ENCODE data around the gene C9orf85.

The C9orf85 gene

GRCh38 chr9:71980266-71981190, 69.1 kb downstream of the C9orf85 start:
- no peak for DNase-seq (ENCODE audit: low read depth in 2 of 2)
- H3K4me3 ChIP-seq (replicated peaks in 1 of 2; ENCODE audit: low read depth in 2 of 2, low read length in 2 of 2) = no peak overlapping the region
- TF ChIP-seq CTCF (IDR thresholded peaks at IDR 0.05; ENCODE audit: low read depth, low read length) = no peak

DNA sequence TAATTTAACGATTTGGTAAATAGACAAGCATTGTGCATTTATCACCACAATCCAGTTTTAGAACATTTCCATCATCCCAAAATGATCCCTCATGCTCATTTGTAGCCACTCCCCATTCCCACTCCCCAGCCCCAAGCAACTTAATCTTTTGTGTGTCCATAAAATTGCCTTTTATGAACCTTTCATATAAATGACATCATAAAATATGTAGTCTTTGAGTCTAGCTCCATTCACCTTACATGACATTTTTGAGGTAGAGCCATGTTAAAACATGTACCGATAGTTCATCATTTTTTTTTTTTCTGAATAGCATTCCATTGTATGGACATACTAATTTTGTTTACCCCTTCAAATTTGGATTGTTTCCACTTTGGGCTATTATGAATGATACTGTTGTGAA, 70.5 kb downstream of the C9orf85 start:
- H3K4me3 ChIP-seq (replicated peaks in 1 of 2; ENCODE audit: low read depth in 2 of 2, low read length in 2 of 2) = no peak overlapping the region
- no peak for TF ChIP-seq CTCF (IDR thresholded peaks at IDR 0.05; ENCODE audit: low read depth, low read length)
- DNase-seq (ENCODE audit: low read depth in 2 of 2) = no peak

DNA sequence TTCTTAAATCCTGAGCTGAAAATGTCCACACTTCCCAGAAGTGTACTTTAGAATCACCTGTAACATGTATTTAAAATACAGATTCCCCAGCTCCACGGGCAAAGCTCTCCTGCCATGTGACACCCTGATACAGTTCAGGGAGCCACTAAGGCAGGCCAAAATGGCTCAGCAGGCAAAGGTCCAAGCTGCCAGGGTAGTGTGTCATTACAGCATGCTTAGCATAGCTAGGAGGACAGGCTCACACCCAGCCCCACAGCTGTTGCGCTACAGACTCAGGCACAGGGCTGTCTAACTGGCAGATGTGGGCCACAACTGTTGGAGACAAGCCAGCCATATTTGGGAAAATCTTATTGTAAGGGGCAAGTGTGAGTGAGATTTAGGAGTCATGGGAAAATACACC, 73.0 kb downstream of the C9orf85 start:
- H3K4me3 ChIP-seq (replicated peaks in 1 of 2; ENCODE audit: low read depth in 2 of 2, low read length in 2 of 2) = no peak overlapping the region
- no peak for TF ChIP-seq CTCF (IDR thresholded peaks at IDR 0.05; ENCODE audit: low read depth, low read length)
- peak; percentile 58 to 74 for DNase-seq (ENCODE audit: low read depth in 2 of 2)

- no peak for DNase-seq (ENCODE audit: low read depth in 2 of 2)
- H3K4me3 ChIP-seq (replicated peaks in 1 of 2; ENCODE audit: low read depth in 2 of 2, low read length in 2 of 2) = no peak overlapping the region
- TF ChIP-seq CTCF (IDR thresholded peaks at IDR 0.05; ENCODE audit: low read depth, low read length) = no peak
Observed at GRCh38 chr9:71984831-71985281, 73.4 kb downstream of the C9orf85 start.

DNA sequence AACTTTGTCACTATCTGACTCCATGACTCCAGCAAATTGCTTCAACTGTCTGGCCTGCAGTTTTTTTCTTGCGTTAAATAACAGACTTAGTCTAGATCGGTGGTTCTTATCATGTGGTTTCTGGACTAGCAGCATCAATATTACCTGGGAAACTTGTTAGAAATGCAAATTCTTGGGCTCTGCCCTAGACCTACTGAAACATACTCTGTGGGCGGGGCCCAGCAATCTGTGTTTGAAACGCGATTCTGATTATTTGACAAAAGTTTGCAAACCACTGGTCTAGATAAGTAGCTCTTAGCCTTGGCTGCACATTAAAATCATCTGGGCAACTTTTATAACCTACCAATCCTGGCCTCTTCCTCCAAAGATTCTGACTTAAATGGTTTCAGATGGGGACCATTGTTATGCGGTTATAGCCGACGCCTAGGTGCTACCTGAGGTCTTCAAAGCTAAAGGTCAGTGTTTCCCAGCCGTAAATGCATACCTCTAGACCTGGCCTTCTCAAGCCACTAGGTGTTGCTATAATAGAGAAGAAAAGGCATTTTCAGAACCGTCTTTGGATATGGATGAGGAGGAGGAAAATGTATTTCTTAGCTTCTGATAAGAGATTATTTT, 74.0 kb downstream of the C9orf85 start:
- H3K4me3 ChIP-seq (replicated peaks in 1 of 2; ENCODE audit: low read depth in 2 of 2, low read length in 2 of 2) = no peak overlapping the region
- no peak for DNase-seq (ENCODE audit: low read depth in 2 of 2)
- no peak for TF ChIP-seq CTCF (IDR thresholded peaks at IDR 0.05; ENCODE audit: low read depth, low read length)

DNA sequence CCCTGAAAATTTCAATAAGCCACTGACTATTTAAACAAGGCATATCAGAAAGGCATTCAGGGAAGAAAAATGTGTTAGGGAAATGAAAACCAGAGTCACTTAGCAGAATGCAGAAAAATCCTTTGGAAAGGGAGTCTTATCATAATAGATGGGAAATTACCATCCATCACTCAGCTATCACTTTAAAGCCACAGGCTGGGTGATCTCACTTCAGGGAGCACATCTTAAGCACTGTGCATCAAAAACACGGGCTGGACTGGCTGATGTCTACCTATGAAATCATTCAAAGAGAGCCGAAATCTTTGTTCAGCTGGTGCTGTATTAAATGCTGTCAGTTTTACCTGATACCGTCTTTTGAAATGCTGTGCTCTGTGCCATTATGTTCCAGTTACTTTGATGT, 75.5 kb downstream of the C9orf85 start:
- no peak for TF ChIP-seq CTCF (IDR thresholded peaks at IDR 0.05; ENCODE audit: low read depth, low read length)
- DNase-seq (ENCODE audit: low read depth in 2 of 2) = no peak

More for the DNA sequence above, 75.5 kb downstream of the C9orf85 start:
- H3K4me3 ChIP-seq (replicated peaks in 1 of 2; ENCODE audit: low read depth in 2 of 2, low read length in 2 of 2) = no peak overlapping the region

All from cardiac fibroblast (primary cell).